Measurements from ENCODE around the gene MYO9B.

- no peak for TF ChIP-seq EZH2 (IDR thresholded peaks at IDR 0.05; ENCODE audit: low read depth)
- TF ChIP-seq CTCF (conservative IDR thresholded peaks at IDR 0.05) = no peak
These were observed 80.8 kb downstream of the MYO9B start for GRCh38 chr19:17156296-17156946.

Data from PC-9 (cell line).